GM18511 (cell line): Measurements from ENCODE around the gene ARMH3.

ENCODE experiments used
- ATAC-seq: cut with Tn5 transposase; IDR thresholded peaks from one replicate; pipeline ENCODE4 v1.9.1; 2021; ENCODE audit warnings: mild to moderate bottlenecking, moderate library complexity; ENCODE audit not compliant: unreplicated experiment

ARMH3 gene

DNA sequence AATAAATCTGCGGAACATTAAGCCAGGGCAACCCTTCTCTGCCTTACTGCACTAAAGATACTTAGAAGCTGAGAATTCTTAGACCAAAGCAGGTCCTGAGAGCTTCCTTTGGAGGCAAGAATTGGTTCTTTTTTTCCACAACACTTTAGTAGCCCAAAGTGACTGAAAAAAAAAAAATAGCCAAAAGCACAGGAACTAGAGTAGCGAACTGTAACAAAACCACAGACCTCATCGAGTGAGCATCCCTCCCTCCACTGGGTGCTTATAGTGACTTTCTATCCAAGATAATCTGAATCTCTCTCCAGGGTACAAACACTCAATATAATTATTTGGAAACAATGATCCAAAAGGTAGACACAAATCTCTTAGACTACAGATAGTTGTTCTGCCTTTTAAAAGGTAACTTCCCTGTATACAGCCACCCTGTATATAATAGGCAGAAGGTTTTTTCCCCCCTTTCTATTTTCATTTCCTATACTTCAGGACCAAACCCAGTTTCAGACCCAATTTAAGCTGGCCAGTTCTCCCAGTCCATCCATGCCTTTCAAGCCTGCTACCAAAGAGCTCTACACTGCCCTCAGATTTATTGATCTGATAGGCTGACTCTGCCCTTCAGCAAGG, 180.8 kb downstream of the ARMH3 start:
- no peak for ATAC-seq

DNA sequence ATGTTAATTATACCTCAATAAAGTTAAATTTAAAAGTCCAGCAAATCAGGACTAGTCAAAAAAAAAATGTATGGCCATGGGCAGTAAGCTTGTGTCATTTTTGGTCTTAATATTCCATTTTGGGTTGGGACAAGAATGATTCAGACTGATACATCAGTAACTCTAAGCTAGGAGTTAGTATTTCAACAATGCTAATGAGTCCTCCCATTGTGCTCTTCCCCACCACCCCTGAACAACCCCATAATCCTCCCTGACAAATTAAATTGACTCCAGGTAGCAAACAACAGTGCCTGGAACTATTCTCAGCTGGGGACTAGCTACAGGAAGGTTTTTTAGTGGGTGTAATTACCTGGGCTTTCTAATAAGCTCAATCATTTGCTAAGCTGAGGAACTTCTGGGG, 181.7 kb downstream of the ARMH3 start:
- no peak for ATAC-seq

DNA sequence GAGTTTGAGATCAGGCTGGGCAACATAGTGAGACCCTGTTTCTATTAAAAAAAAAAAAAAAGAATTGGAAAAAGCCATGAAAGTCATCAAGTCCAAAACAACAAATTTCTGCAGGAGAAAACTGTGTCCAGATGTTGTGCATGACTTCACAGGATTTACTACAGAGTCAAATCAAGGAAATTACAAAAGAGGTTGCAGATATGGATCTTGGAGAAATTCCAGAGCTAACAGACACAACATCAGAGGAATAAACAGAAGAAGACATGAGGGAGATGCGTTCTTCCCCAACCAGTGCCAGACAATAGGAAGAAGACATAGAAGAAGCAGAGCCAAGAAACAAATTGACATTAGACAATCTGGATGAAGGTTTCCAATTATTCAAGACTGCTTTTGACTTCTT, 188.0 kb downstream of the ARMH3 start:
- no peak for ATAC-seq

DNA sequence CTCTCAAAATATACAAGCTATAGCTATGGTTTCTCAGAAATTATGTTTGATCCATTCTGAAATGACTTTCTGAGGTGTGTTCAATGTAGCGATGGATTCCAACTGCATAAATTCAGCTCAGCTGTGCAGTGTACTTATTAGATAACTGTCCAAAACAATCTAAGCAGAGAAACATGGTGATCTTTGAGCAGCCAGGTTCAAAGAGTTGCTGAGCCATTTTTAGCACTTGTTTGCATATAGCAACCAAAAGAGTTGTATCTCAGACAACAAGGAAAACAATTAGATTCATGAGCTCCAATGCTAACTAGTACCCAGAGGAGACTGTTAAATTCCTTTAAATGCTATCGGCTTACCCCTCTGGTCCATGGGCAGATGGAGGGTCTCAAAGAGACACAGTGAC, 196.4 kb downstream of the ARMH3 start:
- ATAC-seq = no peak

DNA sequence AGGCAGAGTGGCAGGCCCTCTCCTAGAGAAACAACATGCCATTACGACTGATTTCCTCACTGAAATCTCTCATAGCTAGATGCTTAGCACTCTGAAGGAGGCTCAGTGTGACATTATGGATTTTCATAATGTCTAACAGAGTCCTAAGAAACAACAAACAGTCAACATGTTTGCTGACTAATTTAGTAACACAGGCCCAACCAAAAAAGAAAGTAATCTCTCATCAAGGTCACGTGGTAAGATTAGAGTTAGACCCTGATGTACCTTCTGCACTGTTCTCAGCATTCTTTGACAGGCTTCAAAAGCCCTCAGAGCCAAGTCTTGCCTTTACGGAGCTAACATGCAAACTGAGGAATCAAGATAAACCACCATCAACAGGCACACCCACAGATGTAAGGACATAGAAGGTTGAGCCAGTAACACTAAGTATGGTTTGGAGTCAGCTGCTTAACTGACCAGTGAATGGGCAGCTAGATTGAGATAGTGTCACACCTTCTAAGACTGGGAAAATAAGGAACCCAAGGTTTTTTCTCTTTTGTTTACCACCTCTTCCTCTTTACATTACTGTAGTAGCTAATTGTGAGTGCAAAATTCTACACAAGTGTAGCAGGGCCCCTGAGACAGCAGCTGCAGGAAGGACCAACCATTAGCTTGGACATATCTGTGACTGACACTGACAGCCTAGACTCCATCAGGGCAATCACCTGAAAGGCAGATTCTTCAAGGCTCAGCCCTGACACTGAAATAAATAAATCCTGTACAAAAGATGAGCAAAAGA, 197.1 kb downstream of the ARMH3 start:
- ATAC-seq = peak; percentile 77

DNA sequence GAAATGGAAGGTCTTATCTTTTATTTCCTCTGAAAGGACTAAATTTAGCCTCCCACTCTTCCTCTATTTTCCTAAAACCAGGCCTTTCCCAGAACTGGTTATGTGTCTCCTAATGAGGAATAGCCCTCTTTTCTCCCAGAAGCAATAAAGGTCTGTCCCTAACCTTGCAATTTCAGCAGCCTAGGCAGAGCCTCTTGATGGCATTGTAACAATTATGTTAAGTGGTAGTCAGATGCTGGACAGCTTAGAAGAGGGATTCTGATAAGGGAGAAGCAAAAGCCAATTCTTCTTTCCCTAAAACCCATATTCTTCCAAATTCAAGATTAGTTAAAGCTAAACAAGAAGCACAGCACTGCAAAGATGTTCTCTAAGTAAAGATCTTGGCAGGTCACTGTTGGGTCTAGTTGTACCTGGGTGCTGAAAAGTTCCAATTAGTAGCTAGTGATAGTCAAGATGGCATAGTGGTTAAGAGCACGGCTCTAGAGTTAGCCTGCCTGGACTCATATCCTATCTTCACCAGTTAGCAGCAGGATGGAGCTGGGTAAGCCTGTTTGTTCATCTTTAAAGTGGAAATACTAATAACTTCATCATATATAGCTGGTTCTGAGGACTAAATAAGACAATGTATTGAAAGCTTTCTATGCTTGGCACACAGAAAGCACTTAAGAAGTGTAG, 198.0 kb downstream of the ARMH3 start:
- ATAC-seq = no peak

DNA sequence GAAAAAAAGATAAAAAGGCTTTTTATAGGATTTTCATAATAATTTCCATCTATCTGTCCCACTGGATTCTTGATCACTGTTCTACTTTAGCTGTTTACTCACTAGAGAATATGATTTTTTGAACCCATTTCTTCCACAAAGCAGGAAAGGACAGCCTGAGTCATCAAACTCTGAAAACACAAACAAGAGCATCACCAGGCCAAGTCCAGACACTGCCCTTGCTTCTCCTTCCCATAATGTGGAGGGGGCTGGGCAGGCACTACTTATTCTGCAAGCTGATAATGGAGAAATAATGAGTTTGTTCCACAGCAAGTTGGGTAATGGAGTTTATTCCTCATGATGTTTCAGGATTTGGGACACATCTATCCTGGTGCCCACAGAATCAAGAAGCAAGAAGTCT, 199.3 kb downstream of the ARMH3 start:
- ATAC-seq = no peak

DNA sequence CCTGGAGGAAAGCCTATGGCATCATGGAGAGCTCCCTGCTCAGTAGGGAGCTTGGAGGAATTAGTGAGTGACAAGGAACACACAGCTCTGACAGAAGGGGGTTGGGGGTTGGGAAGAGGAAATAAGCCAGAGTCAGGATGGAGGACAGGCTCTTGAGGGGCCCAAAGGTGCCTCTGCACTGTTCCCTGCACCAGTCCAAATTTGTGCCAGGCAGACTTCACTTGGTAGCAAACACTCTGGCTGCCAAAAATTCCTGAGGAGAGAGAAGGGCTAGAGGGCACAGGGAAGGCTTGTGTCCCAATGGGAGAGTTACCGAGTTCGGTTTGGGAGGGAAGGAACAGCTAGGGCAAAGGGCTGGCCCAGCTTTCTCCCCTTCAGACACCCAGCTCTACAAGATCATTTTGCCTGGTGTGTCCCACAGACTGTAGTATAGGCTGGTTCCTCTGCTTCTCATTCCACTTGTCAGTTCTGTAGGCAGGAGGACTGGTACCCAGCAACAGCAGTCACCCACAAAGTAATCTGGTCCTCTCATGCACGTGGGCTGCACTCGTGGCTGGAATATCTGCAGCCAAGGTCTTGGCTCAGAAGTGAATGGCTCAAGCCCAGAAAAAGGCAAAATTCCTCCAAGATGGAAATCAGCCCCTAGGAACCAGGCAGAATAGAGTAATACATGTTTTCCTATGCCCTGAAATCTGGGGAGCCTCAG, 204.4 kb downstream of the ARMH3 start:
- no peak for ATAC-seq

DNA sequence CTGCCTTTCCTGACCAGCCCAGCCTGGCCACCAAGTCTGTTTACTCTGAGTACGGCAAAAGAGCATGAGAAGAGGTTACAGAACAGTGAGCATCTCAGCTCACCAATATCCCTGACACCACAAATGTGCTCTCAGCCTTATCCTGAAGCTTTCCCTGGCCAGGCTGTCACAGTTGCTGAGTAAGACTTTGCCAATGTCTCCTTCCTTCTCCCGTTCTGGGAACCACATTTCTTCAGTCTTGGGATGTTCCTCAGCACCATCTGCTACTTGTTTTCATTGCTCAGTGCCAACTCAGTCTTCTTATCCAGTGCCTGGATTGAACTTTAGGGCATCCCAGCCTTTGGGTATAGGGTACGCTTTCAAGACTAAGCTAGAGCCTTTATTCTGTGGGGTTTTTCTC, 205.2 kb downstream of the ARMH3 start:
- ATAC-seq = no peak

DNA sequence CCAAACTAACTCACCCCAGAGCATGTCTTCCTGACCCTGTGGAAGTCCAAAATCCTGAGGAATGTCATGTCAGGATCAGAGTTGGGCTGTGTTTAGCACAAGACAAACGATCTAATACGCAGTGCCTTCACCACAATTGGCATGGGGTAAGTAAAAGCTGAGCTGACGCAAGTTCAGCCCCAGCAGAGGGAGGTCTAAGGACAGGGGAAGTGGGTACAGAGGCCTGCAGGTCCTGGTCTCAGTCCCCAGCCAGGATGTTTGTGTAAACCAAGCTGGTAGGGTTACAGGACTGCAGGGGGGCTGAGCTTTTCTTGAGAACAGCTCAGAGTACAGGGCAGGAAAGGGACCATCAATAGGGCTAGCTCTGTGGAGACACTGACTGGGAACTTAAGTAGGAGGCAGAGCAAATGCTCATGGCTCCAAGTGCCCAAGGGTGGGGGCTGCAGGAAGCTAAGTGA, 207.1 kb downstream of the ARMH3 start:
- no peak for ATAC-seq

DNA sequence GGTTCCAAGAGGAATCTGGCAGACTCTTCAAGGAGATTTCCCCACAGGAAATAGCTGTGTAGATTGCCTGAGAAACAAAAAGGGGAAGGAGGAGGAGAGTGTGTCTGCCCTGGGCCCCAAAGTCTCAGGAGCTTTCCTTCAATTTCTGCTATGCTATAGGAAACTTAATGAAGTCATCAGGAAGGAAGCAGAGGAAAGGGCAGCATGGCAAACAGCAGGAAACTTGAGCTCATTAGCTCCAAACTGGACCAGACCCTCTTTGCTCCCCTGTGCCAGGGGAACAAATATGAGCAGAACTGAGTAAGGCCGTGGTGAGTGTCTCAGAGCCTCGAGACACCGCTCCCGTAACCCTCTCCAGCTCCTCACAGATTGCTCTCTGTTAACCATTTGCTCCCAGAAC, 207.6 kb downstream of the ARMH3 start:
- ATAC-seq = no peak

DNA sequence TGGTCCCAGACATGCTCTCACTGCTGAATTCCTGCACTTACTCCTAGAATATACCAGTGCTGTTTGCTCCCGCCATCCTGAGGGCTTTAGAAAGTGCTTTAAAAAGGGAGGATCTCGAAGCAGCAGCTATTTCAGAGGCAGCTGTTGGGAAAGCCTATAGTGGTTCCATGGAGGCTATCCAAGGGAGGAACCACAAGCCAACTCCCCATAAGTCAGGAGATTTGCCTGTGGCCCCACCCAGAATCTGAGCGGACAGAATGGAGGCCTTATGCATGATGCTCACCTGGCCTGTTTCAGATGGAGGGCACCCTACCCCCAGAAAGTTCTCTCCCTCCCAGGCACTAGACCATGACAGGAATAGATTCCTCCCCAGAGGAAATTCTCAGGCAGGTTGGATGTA, 210.1 kb downstream of the ARMH3 start:
- no peak for ATAC-seq

DNA sequence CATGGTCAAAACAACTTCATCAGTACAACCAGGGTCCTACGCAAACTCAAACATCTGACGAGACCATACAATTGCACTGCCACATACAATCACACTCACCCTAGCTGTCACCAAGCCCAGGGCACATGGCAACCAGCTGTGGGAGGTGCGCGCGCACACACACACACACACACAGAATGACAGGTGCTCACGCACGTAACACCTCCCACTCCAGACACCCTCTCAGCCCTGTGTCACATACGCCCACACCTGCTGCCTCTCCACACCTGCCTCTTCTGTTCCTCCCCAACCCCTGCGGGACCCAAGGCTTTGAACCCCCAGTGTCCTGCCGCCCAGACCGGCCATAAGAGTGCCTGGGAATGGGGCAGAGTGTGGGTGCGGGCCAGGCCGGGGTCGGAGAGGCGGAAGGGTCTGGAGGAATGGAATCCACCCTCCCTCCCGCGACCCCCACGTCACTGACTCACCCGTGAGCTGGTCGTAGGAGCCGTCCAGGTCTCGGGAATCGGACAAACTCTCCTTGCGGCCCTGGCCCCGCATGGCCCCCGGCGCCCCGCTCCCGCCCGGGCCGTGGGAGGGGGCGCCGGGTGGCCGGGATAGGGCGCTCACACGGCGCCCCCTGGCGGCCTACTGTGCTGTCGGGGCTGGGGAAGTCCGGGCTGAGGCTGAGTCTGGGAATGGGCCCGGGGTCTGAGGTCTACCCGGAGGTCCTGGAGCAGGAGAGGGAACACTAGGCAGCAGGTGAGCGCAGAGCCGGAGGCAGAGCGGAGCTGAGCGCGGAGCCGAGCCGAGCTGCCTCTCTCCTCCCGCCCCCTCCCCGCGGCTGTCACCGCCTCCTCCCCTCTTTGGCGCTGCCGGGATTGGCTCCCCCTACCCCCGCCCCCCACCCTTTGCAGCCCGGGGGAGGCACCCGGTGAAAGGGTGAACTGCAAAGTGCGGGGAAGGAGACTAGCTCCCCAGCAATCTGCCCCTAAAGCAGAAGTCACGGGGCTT, 212.6 kb downstream of the ARMH3 start, which contains the start of gene KCNIP2:
TSS of gene KCNIP2 (minus strand) at position 769 of the 990 bp plus-strand sequence. CDS start at position 537, 232 bp downstream.
- no peak for ATAC-seq

DNA sequence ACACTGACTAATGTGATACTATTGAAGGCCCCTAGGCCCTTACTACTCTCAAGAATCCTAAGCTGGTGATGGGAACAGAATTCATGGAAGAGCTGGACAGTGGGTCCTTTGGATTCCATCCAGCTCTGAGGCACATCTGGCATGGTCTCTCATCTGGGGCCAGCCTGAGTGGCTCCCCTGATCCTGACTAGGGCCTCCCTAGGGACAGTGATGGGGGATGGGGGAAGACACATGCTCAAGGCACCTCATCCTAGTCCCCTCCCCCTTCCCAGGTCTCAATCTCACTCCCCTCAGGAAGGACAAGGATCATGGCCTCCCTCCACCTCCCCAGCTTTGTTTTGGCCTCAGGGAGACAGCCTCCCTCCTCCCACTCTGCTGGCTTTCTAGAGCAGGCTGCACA, 214.1 kb downstream of the ARMH3 start:
- no peak for ATAC-seq

DNA sequence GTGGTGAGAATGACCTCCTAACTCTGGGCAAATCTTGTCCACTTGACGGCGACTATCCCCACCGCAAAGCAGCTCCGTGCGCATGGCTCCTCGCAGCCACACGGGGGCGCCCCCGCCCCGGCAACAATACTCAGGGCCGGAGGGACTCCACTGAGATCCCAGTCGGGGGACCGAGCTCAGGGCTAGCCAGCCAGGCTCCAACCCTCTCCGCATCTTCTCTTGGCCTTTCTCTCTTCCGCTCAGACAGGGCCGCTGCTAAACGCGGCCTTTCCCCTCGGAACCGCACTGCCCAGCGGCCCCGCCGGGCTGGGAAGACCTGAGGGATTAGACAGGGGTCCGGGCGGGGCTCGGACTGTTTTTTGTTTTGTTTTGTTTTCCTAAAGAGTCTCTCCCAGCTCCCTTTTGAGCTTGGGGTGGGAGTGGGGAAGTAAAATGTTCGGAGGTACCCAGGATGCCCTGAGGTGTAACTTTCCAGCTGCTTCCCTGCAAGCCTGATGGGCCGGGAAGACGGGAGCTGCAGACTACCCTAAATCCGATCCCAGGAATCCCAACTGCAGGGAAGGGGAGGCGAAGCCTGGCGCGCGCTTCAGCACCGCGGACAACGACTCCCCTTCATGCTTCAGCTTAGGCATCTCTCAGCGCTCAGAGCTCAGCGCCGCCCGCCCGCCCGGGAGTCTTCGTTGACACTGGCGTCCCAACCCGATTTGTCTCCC, 215.1 kb downstream of the ARMH3 start:
- peak; percentile 67 for ATAC-seq

DNA sequence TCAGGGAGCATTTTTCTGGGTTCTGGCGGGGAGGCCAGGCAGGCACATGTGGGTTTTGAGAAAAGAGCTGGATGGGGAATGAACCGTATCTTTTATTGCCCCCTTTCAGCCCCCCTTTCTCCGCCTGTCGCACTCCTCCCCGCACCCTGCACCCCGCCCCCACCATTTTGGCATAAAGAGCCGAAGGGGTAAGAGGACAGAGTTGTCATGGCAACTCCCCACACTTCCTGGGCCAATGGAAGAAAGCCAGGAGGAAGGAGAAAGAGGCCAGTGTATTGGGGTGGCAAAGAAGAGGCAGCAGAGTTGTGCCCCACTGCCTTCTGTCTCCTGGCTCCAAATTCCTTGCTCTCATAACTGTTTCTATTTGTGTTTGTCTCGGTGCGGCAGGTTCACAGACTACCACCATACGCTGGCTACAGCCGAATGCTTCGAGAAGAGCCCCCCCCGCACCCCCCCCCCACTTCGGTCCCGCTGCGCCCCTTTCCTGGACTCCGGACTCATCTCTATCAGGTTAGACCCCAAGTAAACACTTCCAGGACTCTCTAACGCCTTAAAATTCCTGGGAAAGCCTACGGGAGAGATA, 215.8 kb downstream of the ARMH3 start:
- no peak for ATAC-seq

DNA sequence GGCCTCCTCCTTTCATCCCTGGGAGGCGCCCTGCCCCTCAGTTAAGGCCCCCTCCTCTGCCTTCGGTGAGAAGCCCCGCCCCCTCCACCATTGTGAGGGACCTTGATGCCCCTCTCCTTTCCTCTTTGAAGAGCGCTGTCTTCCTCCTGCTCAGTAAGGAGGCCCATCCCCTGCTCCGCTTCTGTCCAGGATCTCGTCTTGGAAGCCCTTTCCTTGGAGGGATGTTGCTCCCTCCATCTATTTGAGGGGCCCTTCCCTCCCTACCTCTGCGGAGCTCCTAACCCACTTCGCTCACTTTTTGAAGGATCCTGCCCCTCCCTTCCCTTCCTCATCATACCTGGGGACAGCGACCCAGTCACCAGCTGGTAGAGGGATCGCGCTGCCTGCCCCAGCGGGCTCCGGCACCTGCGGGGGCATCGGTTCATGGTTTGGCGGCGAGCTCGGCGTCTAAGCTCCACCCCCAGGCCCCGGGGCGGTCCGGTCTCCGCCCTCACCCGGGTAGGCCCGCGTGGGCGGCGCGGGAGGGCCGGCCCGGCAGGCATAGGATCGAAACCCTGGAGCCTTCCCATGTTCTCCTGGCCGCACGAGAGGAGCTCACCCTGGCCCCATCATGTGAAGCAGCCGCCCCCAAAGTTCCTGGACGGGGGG, 216.4 kb downstream of the ARMH3 start:
- ATAC-seq = no peak

DNA sequence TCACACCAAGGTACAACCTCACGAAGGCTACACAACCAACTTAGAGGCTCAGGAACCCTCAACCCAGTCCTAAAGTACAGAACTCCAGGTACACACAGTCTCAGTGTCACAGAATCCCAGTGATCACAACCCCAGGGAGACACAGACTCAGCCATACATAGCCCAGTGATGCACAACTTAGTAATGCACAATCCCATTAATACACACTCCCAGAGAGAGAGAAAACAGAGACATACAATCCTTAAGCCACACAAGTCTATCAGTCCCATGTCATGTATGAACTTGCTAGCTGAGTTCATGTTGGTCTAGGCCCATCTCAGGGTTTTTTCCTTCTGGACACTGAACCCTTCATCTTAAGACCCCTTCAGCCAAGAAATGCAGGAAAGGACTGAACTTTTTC, 217.0 kb downstream of the ARMH3 start:
- no peak for ATAC-seq
